ENCODE results near the gene HNF4A. TPM values are rescaled to one million over a fixed set of nuclear protein-coding genes. Genes with fewer than 3 reads are reported as not detected.

Gene HNF4A
- total and polyA plus RNA-seq, 2 experiments from 2014 or later = 0.09 TPM; not detected in 1

DNA sequence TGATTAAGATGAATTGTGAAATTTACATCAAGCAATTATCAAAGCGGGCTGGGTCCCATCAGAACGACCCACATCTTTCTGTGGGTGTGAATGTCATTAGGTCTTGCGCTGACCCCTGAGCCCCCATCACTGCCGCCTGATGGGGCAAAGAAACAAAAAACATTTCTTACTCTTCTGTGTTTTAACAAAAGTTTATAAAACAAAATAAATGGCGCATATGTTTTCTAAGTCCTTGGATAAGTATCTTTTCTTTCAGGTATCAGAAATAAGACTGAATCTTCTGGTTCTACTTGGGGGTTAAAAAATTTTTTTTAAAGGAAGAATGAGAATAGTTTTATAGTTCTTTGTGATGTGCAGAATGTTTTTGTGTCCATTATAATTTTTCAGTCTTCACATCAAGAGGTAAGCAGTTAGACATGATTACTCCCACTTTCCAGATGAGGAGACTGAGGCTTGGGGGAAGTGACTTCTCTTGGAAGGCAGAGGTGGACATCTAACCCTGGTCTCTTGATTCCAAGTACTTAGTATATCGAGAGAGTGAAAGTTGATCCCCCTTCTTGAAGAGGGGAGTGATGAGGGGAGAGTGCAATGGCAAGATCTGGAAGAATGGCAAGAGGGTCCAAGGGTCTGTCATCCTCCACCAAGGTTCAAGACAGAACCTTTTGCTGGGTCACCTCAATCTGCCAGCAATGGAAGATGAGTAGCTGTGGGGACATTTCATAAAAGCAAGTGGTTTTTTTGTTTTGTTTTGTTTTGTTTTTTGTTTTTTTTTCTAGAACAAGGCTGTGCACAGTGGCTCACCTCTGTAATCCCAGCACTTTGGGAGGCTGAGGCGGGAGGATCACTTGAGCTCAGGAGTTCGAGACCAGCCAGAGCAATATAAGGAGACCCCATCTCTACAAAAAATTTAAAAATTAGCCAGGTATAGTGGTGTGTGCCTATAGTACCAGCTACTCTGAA is 77.4 kb downstream of the HNF4A start:
- Histone ChIP-seq H3K27ac (no peak overlapping the region), H3K4me1 (ENCODE audit: low read depth) (no peaks in the 10 kb centered on the region), H3K27me3 (no peaks in the 10 kb centered on the region), H3K4me3 (no peak overlapping the region), H3K36me3 (no peaks in the 10 kb centered on the region), H3K9me3 (ENCODE audit: low read depth) (no peaks in the 10 kb centered on the region)
- TF ChIP-seq, protein P1, sequence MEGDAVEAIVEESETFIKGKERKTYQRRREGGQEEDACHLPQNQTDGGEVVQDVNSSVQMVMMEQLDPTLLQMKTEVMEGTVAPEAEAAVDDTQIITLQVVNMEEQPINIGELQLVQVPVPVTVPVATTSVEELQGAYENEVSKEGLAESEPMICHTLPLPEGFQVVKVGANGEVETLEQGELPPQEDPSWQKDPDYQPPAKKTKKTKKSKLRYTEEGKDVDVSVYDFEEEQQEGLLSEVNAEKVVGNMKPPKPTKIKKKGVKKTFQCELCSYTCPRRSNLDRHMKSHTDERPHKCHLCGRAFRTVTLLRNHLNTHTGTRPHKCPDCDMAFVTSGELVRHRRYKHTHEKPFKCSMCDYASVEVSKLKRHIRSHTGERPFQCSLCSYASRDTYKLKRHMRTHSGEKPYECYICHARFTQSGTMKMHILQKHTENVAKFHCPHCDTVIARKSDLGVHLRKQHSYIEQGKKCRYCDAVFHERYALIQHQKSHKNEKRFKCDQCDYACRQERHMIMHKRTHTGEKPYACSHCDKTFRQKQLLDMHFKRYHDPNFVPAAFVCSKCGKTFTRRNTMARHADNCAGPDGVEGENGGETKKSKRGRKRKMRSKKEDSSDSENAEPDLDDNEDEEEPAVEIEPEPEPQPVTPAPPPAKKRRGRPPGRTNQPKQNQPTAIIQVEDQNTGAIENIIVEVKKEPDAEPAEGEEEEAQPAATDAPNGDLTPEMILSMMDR (IDR thresholded peaks at IDR 0.05; ENCODE audit: low read depth, low read length) = no peak
- DNase-seq (ENCODE audit: low read depth in 1 of 2, low spot score in 1 of 2) = no peak

DNA sequence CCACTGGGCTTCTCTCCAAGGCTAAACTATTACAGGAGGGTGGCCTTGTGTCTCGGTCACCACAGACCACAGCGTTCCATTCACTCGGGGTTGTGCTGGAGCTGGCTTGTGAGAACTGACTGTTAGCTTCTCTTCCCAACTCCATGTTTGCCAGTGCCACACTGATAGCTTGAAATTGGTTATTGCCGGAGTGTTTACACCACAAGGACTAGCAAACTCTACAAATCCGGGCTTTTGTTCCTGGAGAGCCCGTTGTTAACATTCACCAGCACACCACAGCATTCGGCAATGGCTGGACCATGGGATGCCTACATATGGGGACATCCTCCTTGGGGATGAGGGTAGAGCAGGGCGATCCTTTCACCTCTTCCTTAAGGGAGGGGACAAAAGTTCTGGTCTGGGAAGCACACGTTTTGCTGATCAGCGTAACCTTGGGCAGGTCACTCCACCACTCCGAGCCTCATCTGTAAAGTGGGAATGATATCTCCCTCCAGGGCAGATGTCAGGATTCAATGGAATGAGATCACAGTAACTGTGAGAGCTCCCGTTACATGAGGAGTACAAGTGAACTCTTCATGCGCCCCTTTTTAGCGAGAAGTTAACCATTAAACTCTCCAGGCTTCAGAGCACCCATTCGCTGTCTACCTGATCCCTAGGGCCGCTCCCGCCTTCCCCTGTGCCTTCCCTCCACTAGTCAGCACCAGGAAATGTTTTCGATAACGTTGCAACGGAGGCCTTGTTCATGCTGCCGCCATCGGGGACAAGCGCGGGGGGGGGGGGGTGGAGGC is 78.4 kb downstream of the HNF4A start:
- TF ChIP-seq, protein P1 (IDR thresholded peaks at IDR 0.05; ENCODE audit: low read depth, low read length) = no peak
- no peak for DNase-seq (ENCODE audit: low read depth in 1 of 2, low spot score in 1 of 2)
- H3K27ac ChIP-seq = no peak overlapping the region
- no peaks in the 10 kb centered on the region for H3K27me3 ChIP-seq
- no peak overlapping the region for H3K4me3 ChIP-seq
- no peaks in the 10 kb centered on the region for H3K9me3 ChIP-seq (ENCODE audit: low read depth)
- H3K4me1 ChIP-seq (ENCODE audit: low read depth) = no peaks in the 10 kb centered on the region
- no peaks in the 10 kb centered on the region for H3K36me3 ChIP-seq

DNA sequence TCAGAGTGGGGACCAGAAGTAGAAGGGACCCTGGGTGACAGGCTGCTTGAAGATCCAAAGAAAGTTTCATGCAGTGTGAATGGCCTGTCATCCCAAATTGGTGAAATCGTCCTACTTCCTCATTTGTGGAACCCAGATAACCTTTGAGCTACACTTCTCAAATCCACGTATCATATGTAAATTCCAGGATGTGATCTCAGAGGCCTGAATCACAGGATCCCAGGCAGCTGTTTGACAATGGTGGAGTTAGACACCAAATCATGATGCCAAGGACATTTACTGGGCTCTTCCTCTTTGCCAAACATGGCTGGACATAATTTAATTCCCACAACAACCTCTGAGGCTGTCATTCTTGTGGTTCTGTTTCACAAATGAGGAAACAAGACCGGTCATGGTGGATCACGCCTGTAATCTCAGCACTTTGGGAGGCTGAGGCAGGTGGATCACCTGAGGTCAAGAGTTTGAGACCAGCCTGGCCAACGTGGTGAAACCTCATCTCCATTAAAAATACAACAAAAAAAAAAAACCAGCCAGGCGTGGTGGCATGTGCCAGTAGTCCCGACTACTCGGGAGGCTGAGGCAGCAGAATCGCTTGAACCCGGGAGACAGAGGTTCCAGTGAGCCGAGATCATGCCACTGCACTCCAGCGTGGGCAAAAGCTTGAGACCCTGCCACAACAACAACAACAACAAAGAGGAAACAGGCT is 80.3 kb downstream of the HNF4A start:
- H3K27me3 ChIP-seq = no peaks in the 10 kb centered on the region
- H3K9me3 ChIP-seq (ENCODE audit: low read depth) = no peaks in the 10 kb centered on the region
- H3K4me3 ChIP-seq = no peak overlapping the region
- no peaks in the 10 kb centered on the region for H3K36me3 ChIP-seq
- no peak for DNase-seq (ENCODE audit: low read depth in 1 of 2, low spot score in 1 of 2)
- no peaks in the 10 kb centered on the region for H3K4me1 ChIP-seq (ENCODE audit: low read depth)
- H3K27ac ChIP-seq = no peak overlapping the region
- TF ChIP-seq, protein P1 (IDR thresholded peaks at IDR 0.05; ENCODE audit: low read depth, low read length) = no peak

DNA sequence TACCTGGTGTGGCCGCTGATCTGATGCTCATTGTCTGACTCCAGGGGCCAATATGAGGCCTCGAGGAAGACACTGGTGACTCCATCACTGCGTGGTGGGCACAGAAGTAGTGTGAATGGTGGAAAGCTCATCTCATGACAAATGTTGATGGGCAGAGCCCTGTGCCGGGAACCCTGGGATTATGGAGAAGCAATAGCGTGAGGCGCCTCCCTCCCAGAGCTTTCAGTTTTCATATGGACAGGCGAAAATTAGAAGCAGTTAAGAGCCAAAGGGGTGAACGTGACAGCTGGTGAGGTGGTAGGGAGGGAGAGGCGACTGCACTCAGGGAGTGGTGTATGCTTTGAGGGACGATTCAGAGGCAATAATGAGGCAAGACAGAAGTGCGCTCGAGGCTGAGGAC is 80.9 kb downstream of the HNF4A start:
- DNase-seq (ENCODE audit: low read depth in 1 of 2, low spot score in 1 of 2) = no peak
- TF ChIP-seq, protein P1 (IDR thresholded peaks at IDR 0.05; ENCODE audit: low read depth, low read length) = no peak
- Histone ChIP-seq H3K4me1 (ENCODE audit: low read depth) (no peaks in the 10 kb centered on the region), H3K27me3 (no peaks in the 10 kb centered on the region), H3K9me3 (ENCODE audit: low read depth) (no peaks in the 10 kb centered on the region), H3K27ac (no peak overlapping the region), H3K4me3 (no peak overlapping the region), H3K36me3 (no peaks in the 10 kb centered on the region)

DNA sequence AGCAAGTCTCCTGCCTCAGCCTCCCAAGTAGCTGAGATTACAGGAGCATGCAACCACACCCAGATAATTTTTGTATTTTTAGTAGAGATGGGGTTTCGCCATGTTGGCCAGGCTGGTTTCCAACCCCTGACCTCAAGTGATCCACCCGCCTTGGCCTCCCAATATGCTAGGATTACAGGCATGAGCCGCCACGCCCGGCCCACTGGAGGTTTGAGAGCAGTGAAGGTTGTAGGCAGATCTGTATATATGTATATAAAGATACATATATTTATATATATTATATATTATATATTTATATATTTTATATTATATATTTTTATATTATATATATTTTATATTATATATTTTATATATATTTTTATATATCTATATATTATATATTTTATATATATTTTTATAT is 82.0 kb downstream of the HNF4A start:
- Histone ChIP-seq H3K4me1 (ENCODE audit: low read depth) (no peaks in the 10 kb centered on the region), H3K27ac (no peak overlapping the region), H3K27me3 (no peaks in the 10 kb centered on the region), H3K36me3 (no peaks in the 10 kb centered on the region), H3K4me3 (no peak overlapping the region), H3K9me3 (ENCODE audit: low read depth) (no peaks in the 10 kb centered on the region)
- TF ChIP-seq, protein P1 (IDR thresholded peaks at IDR 0.05; ENCODE audit: low read depth, low read length) = no peak
- no peak for DNase-seq (ENCODE audit: low read depth in 1 of 2, low spot score in 1 of 2)

Measured in cardiac muscle cell (in vitro differentiated cells and primary cell).